Measurements from ENCODE around the gene CFAP99.

DNA sequence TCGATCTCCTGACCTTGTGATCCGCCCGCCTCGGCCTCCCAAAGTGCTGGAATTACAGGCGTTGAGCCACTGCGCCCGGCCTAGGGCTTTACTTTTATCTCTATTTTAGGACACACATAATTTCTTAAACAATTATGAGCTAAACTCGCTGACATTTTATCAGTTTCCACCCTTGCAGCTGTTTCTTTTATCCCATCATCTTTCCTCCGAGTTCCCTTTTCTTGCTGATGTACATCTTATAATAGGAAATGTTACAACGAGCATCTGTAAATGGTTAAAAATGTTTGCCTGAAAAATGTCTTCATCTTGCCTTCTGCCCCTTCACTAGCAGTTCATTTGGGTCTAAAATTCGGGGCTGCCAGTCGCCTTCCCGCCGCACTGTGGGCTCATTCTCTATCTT, 41.5 kb upstream of the CFAP99 start:
- TF ChIP-seq, protein P1, sequence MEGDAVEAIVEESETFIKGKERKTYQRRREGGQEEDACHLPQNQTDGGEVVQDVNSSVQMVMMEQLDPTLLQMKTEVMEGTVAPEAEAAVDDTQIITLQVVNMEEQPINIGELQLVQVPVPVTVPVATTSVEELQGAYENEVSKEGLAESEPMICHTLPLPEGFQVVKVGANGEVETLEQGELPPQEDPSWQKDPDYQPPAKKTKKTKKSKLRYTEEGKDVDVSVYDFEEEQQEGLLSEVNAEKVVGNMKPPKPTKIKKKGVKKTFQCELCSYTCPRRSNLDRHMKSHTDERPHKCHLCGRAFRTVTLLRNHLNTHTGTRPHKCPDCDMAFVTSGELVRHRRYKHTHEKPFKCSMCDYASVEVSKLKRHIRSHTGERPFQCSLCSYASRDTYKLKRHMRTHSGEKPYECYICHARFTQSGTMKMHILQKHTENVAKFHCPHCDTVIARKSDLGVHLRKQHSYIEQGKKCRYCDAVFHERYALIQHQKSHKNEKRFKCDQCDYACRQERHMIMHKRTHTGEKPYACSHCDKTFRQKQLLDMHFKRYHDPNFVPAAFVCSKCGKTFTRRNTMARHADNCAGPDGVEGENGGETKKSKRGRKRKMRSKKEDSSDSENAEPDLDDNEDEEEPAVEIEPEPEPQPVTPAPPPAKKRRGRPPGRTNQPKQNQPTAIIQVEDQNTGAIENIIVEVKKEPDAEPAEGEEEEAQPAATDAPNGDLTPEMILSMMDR (IDR thresholded peaks at IDR 0.05): no peak
- TF ChIP-seq POLR2AphosphoS5 (IDR thresholded peaks at IDR 0.05) (no peak), POLR2A (IDR thresholded peaks at IDR 0.05) (no peak), EP300 (IDR thresholded peaks at IDR 0.05) (no peak)

Data from stomach (tissue), 4 donors.